ENCODE data around the gene DLX4.
A peak's percentile ranks its signal among the peaks of the same experiment; 100 is the strongest.

The DLX4 gene

DNA sequence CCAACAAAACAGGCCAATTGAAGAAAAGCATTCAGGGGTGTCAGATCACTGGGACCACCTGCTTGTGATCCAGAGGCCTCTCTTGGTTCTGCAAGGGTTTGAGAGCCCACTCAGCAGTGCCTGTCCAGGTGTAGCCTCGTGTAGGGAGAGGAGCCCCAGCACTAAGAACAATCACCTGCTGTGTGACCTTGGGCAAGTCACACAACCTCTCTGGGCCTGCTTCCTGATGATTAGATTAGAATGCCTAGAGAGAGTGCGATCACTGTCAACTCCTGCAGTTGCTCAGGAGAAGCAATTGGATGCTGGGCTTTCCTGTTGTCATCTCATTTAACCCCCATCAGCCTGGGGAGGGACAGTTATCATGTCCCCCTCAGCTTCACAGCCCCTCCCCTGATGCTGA lies 15.8 kb downstream of the DLX4 start:
- H3K27ac ChIP-seq, result no peak overlapping the region
- TF ChIP-seq, protein P1, sequence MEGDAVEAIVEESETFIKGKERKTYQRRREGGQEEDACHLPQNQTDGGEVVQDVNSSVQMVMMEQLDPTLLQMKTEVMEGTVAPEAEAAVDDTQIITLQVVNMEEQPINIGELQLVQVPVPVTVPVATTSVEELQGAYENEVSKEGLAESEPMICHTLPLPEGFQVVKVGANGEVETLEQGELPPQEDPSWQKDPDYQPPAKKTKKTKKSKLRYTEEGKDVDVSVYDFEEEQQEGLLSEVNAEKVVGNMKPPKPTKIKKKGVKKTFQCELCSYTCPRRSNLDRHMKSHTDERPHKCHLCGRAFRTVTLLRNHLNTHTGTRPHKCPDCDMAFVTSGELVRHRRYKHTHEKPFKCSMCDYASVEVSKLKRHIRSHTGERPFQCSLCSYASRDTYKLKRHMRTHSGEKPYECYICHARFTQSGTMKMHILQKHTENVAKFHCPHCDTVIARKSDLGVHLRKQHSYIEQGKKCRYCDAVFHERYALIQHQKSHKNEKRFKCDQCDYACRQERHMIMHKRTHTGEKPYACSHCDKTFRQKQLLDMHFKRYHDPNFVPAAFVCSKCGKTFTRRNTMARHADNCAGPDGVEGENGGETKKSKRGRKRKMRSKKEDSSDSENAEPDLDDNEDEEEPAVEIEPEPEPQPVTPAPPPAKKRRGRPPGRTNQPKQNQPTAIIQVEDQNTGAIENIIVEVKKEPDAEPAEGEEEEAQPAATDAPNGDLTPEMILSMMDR (conservative IDR thresholded peaks at IDR 0.05), result no peak

DNA sequence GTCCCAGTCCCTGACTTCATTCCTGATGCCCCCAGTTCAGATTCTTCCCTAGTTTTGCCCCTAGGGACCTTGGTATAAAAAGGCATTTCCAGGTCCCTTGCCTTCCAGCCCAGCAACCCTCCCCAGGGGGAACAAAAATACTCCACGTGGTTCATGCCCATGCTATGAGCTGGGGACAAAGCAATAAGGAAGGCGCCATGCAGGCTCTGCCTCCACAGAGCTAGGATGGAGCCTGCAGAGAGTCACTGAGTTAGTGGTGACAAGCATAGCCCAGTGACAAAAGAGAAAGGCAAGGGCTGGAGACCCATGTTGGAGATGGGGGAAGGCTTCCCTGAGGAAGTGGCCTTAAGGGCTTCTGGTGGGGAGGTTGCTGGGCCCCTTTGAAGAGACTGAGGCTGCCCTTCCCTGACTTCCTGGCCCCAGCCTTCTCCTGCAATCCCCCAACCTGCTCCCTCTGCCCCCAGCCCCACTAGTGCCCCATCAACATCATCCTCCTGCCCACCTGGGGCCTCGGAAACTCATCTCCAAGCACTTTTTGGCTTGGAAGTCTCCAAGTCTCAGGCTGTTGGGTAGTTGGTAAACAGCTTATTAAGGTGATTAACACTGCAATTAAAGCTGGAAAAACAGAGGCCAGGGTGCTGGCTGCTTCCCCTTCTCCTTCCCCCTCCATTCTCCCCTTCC lies 16.5 kb downstream of the DLX4 start:
- no peak overlapping the region for H3K27ac ChIP-seq

DNA sequence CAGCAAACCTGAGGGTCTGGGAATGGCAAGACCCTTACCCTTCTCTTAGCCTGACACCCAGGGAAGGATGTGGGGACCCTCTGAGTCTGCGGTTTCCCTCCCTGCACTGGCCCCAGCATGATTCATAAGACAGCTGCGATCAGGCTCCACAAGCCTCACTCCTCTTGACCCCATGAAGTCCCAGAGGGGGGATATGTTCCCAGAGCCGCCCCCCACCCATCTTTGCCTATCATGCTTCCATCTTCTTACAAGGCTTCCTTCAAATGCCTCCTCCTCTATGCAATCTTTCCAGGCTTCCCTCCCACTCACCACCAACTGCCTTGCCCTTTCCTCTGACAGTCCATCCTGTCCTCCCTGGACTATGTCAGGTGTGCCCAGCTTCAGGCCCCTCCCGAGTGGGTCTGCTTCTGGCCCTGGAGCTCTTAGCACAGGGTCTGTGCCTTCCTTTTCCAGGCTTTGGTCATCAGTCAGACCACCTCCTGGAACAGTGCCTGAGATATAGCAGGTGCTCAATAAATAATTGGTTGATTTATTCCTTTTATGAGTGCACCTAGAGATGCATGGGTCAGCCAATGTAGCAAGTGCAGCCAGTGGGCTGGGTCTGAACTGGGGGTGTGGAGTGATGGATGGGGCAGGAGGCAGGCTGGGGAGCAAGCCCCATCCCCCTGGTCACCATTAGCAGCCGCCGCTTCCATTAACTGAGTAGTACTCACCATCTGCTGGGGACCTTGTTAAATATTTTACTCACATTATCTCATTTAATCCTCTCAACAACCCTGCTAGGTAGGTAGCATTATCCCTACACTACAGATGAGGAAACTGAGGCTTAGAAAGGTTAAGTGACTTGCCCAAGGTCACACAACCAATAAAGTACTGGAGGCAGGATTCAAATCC lies 17.7 kb downstream of the DLX4 start:
- TF ChIP-seq, protein P1 (conservative IDR thresholded peaks at IDR 0.05), result no peak
- H3K27ac ChIP-seq, result no peak overlapping the region; the same call in 1 of the 2 replicates

More for the DNA sequence above, 16.5 kb downstream of the DLX4 start:
- TF ChIP-seq, protein P1 (conservative IDR thresholded peaks at IDR 0.05), result no peak

DNA sequence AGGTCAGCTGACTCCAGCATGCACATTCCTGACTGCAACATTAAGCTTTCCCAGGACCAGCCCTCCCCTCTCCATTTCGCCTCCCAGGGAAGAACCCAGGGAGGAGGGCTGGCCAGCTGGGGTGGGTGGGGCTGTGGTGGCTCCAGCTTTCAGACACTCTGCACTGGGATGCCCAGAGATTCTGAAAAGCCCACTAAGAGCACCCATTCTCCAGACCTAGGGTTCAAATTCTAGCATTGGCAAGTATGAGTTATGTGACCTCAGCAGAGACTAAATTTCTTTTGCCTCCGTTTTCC lies 18.2 kb downstream of the DLX4 start:
- TF ChIP-seq, protein P1 (conservative IDR thresholded peaks at IDR 0.05), result no peak
- H3K27ac ChIP-seq, result peak overlapping the region; percentile 66; the same call in 1 of the 2 replicates

DNA sequence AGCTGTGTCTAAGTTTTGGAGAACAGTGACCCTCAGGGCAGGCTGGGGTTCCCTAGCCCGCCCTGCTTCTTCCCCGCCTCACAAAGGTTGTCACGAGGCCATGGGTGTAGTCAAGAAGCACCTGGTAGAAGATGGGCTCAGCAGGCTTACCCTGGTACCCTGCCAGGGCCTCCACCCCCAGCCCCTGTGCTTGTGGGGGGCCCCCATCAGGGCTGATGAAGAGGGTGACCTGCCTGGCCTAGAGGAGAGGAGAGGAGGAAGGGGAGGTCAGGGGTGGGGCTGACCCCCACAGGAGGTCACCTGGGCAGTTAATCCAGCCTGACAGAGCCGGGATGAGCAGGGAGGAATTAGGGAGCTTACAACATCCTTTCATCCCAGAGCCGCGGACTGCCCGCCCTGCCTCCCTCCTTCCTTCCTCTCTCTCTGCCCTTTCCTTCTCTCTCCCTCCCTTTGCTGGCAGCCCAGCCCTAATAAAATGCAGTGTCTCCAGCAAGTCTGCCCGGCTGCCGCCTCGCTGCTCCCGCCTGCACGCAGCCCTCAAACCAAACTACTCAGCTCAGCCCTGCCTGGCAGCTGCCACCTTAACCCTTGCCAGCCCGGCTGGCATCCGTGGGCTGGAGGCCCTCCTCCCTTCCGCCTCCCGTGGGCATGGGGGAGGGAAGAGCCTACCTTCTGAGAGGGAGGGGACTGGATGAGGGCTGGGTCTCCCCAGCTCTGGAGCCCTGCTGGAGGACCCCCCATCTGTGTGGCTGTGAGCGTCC lies 18.9 kb downstream of the DLX4 start:
- TF ChIP-seq, protein P1 (conservative IDR thresholded peaks at IDR 0.05), result no peak
- peak overlapping the region; percentile 66 for H3K27ac ChIP-seq

DNA sequence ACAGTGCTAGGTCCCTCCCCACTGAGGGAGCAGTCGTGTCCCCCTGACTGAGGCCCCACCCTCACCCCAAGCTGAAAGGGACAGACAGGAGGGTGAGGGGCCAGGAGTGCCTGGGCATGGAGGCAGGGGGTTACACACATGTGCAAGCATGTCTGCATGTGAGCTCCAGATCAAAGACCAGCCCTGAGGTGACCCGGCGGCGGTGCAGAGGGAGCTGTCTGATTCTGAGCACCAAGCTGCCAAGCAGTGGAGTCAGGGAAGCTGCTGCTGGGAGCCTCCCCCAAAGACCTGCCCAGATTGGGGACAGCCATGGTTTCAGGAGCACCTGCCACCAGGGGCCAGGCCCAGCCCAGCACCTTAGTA lies 20.5 kb downstream of the DLX4 start:
- TF ChIP-seq, protein P1 (conservative IDR thresholded peaks at IDR 0.05), result no peak
- no peak overlapping the region for H3K27ac ChIP-seq

DNA sequence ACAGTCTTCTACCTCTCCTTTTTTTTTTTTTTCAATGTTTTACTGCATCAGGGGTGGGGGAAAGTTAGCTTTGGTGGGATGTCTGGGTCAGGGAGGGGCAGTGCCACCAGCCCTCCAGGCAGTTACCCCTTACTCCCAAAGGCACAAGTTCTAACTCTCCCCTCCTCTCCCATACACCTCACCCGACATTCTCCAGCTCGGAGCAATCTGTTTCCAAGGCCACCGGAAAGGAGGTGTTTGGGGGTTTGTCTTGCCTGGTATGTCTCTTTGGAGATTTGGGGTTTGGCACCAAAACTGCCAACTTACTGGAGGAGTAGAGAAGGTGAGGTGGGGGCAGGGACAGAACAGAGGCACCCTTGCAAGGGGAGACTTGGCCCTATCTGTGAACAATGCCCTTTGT lies 21.3 kb downstream of the DLX4 start:
- H3K27ac ChIP-seq, result no peak overlapping the region
- TF ChIP-seq, protein P1 (conservative IDR thresholded peaks at IDR 0.05), result no peak
